H9 (cell line): ENCODE data around the gene DES. TPM values are rescaled to one million over a fixed set of nuclear protein-coding genes. Genes with fewer than 3 reads are reported as not detected.

ENCODE experiments used
- DNase-seq: peaks from one replicate; pipeline ENCODE4 v3.0.0-alpha.2; 2017
- H2AFZ ChIP-seq: one replicate; pipeline ENCODE4 v1.6.1; 2013; ENCODE audit warnings: mild to moderate bottlenecking, low read length, control low read depth, moderate library complexity
- H2AK5ac ChIP-seq: 2 replicates; pipeline ENCODE4 v1.6.1; 2013; ENCODE audit warnings: low read length, control low read depth, mixed read lengths; ENCODE audit not compliant: insufficient read length
- H2BK120ac ChIP-seq: one replicate; pipeline ENCODE4 v1.6.1; 2013; ENCODE audit warnings: low read depth, mild to moderate bottlenecking, low read length, control low read depth, inconsistent platforms; ENCODE audit not compliant: poor library complexity, severe bottlenecking
- H2BK12ac ChIP-seq: 2 replicates; pipeline ENCODE4 v1.6.1; 2013; ENCODE audit warnings: low read length, control low read depth, mixed read lengths, low read depth; ENCODE audit not compliant: insufficient read length
- H2BK15ac ChIP-seq: 2 replicates; pipeline ENCODE4 v1.6.1; 2013; ENCODE audit warnings: low read depth, low read length, control low read depth
- H2BK20ac ChIP-seq: one replicate; pipeline ENCODE4 v1.6.1; 2013; ENCODE audit warnings: low read depth, mild to moderate bottlenecking, low read length, control low read depth, inconsistent platforms; ENCODE audit not compliant: poor library complexity, severe bottlenecking
- H2BK5ac ChIP-seq: 2 replicates; pipeline ENCODE4 v1.6.1; 2013; ENCODE audit warnings: low read length, control low read depth, mixed read lengths; ENCODE audit not compliant: insufficient read length
- H3K14ac ChIP-seq: 2 replicates; pipeline ENCODE4 v1.6.1; 2013; ENCODE audit warnings: low read length, control low read depth; ENCODE audit not compliant: insufficient read depth
- H3K18ac ChIP-seq: 2 replicates; pipeline ENCODE4 v1.6.1; 2013; ENCODE audit warnings: low read depth, mild to moderate bottlenecking, mixed read lengths, low read length, control low read depth; ENCODE audit not compliant: insufficient read length
- H3K23ac ChIP-seq: 2 replicates; pipeline ENCODE4 v1.6.1; 2013; ENCODE audit warnings: low read length, control low read depth, mixed read lengths, low read depth; ENCODE audit not compliant: insufficient read length
- H3K23me2 ChIP-seq: 2 replicates; pipeline ENCODE4 v1.6.1; 2013; ENCODE audit warnings: low read depth, mild to moderate bottlenecking, mixed read lengths, low read length, control low read depth; ENCODE audit not compliant: insufficient read length, poor library complexity, severe bottlenecking
- H3K27ac ChIP-seq: 2 replicates; pipeline ENCODE4 v1.5.1; 2013; ENCODE audit warnings: low read length, control low read depth, mixed read lengths, low read depth; ENCODE audit not compliant: insufficient read length
- H3K27me3 ChIP-seq: 2 replicates; pipeline ENCODE4 v1.6.1; 2013; ENCODE audit warnings: low read length, control low read depth, inconsistent platforms; ENCODE audit not compliant: insufficient read depth
- H3K4ac ChIP-seq: 2 replicates; pipeline ENCODE4 v1.6.1; 2013; ENCODE audit warnings: low read depth, mild to moderate bottlenecking, control low read depth, inconsistent platforms, low read length, moderate library complexity
- H3K4me1 ChIP-seq: 2 replicates; pipeline ENCODE4 v1.6.1; 2013; ENCODE audit warnings: low read length, control low read depth, inconsistent platforms; ENCODE audit not compliant: insufficient read depth
- H3K4me2 ChIP-seq: 2 replicates; pipeline ENCODE4 v1.6.1; 2013; ENCODE audit warnings: low read length, control low read depth, mixed read lengths; ENCODE audit not compliant: insufficient read length, insufficient read depth
- H3K56ac ChIP-seq: 2 replicates; pipeline ENCODE4 v1.6.1; 2013; ENCODE audit warnings: low read depth, mild to moderate bottlenecking, mixed read lengths, low read length, control low read depth; ENCODE audit not compliant: insufficient read length
- H3K79me1 ChIP-seq: 2 replicates; pipeline ENCODE4 v1.6.1; 2013; ENCODE audit warnings: low read depth, mild to moderate bottlenecking, moderate library complexity, low read length, control low read depth, inconsistent platforms; ENCODE audit not compliant: insufficient read depth, poor library complexity, severe bottlenecking
- H3K79me2 ChIP-seq: 2 replicates; pipeline ENCODE4 v1.6.1; 2013; ENCODE audit warnings: low read length, control low read depth, inconsistent platforms; ENCODE audit not compliant: insufficient read depth
- H3K9ac ChIP-seq: 2 replicates; pipeline ENCODE4 v1.6.1; 2013; ENCODE audit warnings: low read length, control low read depth, mixed read lengths; ENCODE audit not compliant: insufficient read length; ENCODE audit errors: extremely low read depth
- H3K9me3 ChIP-seq: one replicate; pipeline ENCODE4 v1.6.1; 2013; ENCODE audit warnings: low read depth, low read length, inconsistent platforms; ENCODE audit not compliant: control insufficient read depth
- H3T11ph ChIP-seq: one replicate; pipeline ENCODE4 v1.6.1; 2013; ENCODE audit warnings: mild to moderate bottlenecking, low read length, control low read depth, inconsistent platforms
- H4K20me1 ChIP-seq: one replicate; pipeline ENCODE4 v1.6.1; 2013; ENCODE audit not compliant: control insufficient read depth, insufficient read length, insufficient read depth
- H4K5ac ChIP-seq: 2 replicates; pipeline ENCODE4 v1.6.1; 2013; ENCODE audit warnings: low read depth, mild to moderate bottlenecking, mixed read lengths, low read length, control low read depth; ENCODE audit not compliant: insufficient read length
- H4K8ac ChIP-seq: replicated peaks from 2 replicates; pipeline ENCODE4 v1.6.1; 2013; ENCODE audit warnings: low read length, control low read depth, mixed read lengths, low read depth; ENCODE audit not compliant: insufficient read length
- H4K91ac ChIP-seq: 2 replicates; pipeline ENCODE4 v1.6.1; 2013; ENCODE audit warnings: low read depth, mild to moderate bottlenecking, moderate library complexity, mixed read lengths, low read length, control low read depth; ENCODE audit not compliant: insufficient read length
- H3K27ac Mint-ChIP-seq, 3 experiments: 2 replicates in 2 of 3; 3 replicates in 1 of 3; pipeline ENCODE4 v1.8.0; 2020 to 2021; ENCODE audit warnings: mixed read lengths in 3 of 3, mild to moderate bottlenecking in 1 of 3, moderate library complexity in 1 of 3
- H3K27me3 Mint-ChIP-seq: 2 replicates; pipeline ENCODE4 v1.8.0; 2021; ENCODE audit warnings: low read depth, mild to moderate bottlenecking, moderate library complexity, mixed read lengths
- H3K36me3 Mint-ChIP-seq, 3 experiments: 2 replicates in 2 of 3; 3 replicates in 1 of 3; pipeline ENCODE4 v1.8.0; 2020 to 2021; ENCODE audit warnings: low read depth in 3 of 3, mixed read lengths in 3 of 3; ENCODE audit not compliant: insufficient read depth in 1 of 3
- H3K4me1 Mint-ChIP-seq, 2 experiments: 2 replicates each; pipeline ENCODE4 v1.8.0; 2020; ENCODE audit warnings: mixed read lengths in 2 of 2
- H3K4me3 Mint-ChIP-seq, 2 experiments: 2 replicates in 1 of 2; 3 replicates in 1 of 2; pipeline ENCODE4 v1.8.0; 2020 to 2021; ENCODE audit warnings: mild to moderate bottlenecking in 2 of 2, mixed read lengths in 2 of 2, moderate library complexity in 1 of 2
- H3K9me3 Mint-ChIP-seq, 2 experiments: 2 replicates in 1 of 2; 3 replicates in 1 of 2; pipeline ENCODE4 v1.8.0; 2020; ENCODE audit warnings: mild to moderate bottlenecking in 2 of 2, mixed read lengths in 2 of 2, moderate library complexity in 1 of 2
- WGBS: extraction: QIAGEN DNeasy Blood & Tissue Kit; methylation state at CpG from one replicate; pipeline ENCODE4 v1.1.7; 2013; ENCODE audit warnings: missing lambda C conversion rate, low lambda C conversion rate, mixed read lengths; ENCODE audit not compliant: insufficient read length; ENCODE audit errors: extremely low coverage; 5-methylcytosine and 5-hydroxymethylcytosine counted together
- total RNA-seq: library from RNA; stranded (reverse); gene quantifications from 2 replicates; pipeline ENCODE4 v1.2.1, GENCODE V29; 2021
- TF ChIP-seq, protein P1 (sequence below): fragments of 200-600 bp; sonication (generic); conservative IDR thresholded peaks from 3 replicates; pipeline ENCODE4 v1.8.0; 2021; ENCODE audit warnings: antibody characterized with exemption, mild to moderate bottlenecking

The DES gene
- total RNA-seq, 1 experiment from 2014 or later: 4.6 TPM

DNA sequence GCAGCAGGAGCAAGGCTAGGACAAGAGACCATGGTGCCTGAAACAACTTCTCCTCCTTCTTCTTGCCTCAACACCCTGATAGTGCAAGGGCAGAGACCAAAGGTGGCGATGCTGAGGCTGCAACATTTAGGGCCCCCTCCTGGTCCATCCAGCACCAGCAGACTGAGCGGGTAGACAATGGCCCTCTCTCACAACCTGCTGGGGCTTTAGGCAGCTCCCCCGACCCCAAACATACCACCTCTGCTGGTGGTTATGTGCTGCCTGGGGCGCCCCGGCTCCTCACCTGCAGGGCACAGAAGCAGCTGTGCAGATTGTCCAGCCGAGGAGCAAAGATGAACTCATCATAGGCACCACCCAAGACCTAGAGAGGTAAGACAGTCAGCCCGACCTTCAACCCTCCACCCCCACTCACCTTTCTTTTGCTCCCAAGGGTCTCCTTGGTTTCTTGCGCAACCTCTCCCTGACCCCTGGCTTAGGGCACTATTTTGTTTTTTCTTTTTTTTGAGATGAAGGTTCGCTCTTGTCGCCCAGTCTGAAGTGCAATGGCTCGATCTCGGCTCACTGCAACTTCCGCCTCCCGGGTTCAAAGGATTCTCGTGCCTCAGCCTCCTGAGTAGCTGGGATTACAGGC is 34.0 kb upstream of the DES start:
- no peak overlapping the region for H3K14ac ChIP-seq

More for the DNA sequence above, 34.0 kb upstream of the DES start:
- Histone ChIP-seq H2BK120ac (no peak overlapping the region), H3K4me1 (no peaks in the 10 kb centered on the region), H3K4ac (no peak overlapping the region), H4K91ac (no peak overlapping the region), H3K56ac (no peak overlapping the region), H2AFZ (no peak overlapping the region), H4K8ac (no peak overlapping the region), H4K5ac (no peak overlapping the region), H2AK5ac (no peak overlapping the region), H3K23me2 (peaks cover 7% of the 10 kb centered on the region), H3K9ac (no peak overlapping the region), H3K4me2 (no peak overlapping the region), H3K27ac (no peak overlapping the region), H2BK12ac (no peak overlapping the region), H3K9me3 (no peaks in the 10 kb centered on the region), H2BK20ac (no peak overlapping the region), H4K20me1 (no peaks in the 10 kb centered on the region), H2BK15ac (no peak overlapping the region), H3K79me1 (no peaks in the 10 kb centered on the region), H3K23ac (no peak overlapping the region), H3K27me3 (no peaks in the 10 kb centered on the region), H3K18ac (no peak overlapping the region), H2BK5ac (no peak overlapping the region), H3T11ph (no peak overlapping the region), H3K79me2 (no peaks in the 10 kb centered on the region)
- no CpG with 5 or more reads among the region's 15 CpGs for WGBS
- DNase-seq: peak; percentile 57
- Mint-ChIP-seq H3K36me3 (peaks cover 29 to 57% (median 54%) of the 10 kb centered on the region in 3 experiments; a peak in 6 of 7 replicates), H3K27me3 (no peaks in the 10 kb centered on the region), H3K4me3 (no peak overlapping the region; a peak in 1 of 5 replicates), H3K4me1 (peaks cover 12 to 19% of the 10 kb centered on the region in 2 experiments), H3K27ac (no peak overlapping the region; a peak in 2 of 7 replicates), H3K9me3 (no peaks in the 10 kb centered on the region)
- TF ChIP-seq, protein P1, sequence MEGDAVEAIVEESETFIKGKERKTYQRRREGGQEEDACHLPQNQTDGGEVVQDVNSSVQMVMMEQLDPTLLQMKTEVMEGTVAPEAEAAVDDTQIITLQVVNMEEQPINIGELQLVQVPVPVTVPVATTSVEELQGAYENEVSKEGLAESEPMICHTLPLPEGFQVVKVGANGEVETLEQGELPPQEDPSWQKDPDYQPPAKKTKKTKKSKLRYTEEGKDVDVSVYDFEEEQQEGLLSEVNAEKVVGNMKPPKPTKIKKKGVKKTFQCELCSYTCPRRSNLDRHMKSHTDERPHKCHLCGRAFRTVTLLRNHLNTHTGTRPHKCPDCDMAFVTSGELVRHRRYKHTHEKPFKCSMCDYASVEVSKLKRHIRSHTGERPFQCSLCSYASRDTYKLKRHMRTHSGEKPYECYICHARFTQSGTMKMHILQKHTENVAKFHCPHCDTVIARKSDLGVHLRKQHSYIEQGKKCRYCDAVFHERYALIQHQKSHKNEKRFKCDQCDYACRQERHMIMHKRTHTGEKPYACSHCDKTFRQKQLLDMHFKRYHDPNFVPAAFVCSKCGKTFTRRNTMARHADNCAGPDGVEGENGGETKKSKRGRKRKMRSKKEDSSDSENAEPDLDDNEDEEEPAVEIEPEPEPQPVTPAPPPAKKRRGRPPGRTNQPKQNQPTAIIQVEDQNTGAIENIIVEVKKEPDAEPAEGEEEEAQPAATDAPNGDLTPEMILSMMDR: peak; percentile 54
